ENCODE results near the gene PIM3.
A peak's percentile ranks its signal among the peaks of the same experiment; 100 is the strongest.
"Not testable (repeated sequence)": the region's sequence is repeated elsewhere in the genome, so short reads cannot be mapped to it uniquely, and the experiment has no call there.

PIM3 gene

GRCh38 chr22:49975543-49976389 lies 15.2 kb downstream of the PIM3 start:
- CTCF ChIA-PET: interaction anchor here (1.2 to 3.3 kb wide), 3 partner anchors 17 to 55 kb away, joined by 3 to 9 read pairs (median 9); no protein-coding TSS in a partner anchor
- TF ChIP-seq CTCF (IDR thresholded peaks at IDR 0.05; ENCODE audit: control extremely low read depth, extremely low read depth, low read depth, missing control alignments): no peak
- POLR2A ChIA-PET: no interaction called here
- peak; percentile 77 for DNase-seq (ENCODE audit: extremely low spot score)

- DNase-seq (ENCODE audit: extremely low spot score): peak; percentile 75
- ChIA-PET POLR2A (interaction anchor here (0.6 kb wide), 1 partner anchor 588 kb away, joined by 4 read pairs; no protein-coding TSS in a partner anchor), CTCF (interaction anchor here (1.2 to 3.3 kb wide), 3 partner anchors 16 to 54 kb away, joined by 3 to 9 read pairs (median 9); no protein-coding TSS in a partner anchor)
- TF ChIP-seq CTCF (IDR thresholded peaks at IDR 0.05; ENCODE audit: control extremely low read depth, extremely low read depth, low read depth, missing control alignments): no peak
Observed at GRCh38 chr22:49976439-49977175, 16.0 kb downstream of the PIM3 start.

- ChIA-PET POLR2A (no interaction called here), CTCF (interaction anchor here (1.6 to 3.3 kb wide), 2 partner anchors 15 to 53 kb away, joined by 9 read pairs; no protein-coding TSS in a partner anchor)
- no peak for TF ChIP-seq CTCF (IDR thresholded peaks at IDR 0.05; ENCODE audit: control extremely low read depth, extremely low read depth, low read depth, missing control alignments)
- DNase-seq (ENCODE audit: extremely low spot score): no peak
Observed at GRCh38 chr22:49977578-49977977, 17.0 kb downstream of the PIM3 start.

GRCh38 chr22:49979587-49980264 lies 19.2 kb downstream of the PIM3 start:
- DNase-seq (ENCODE audit: extremely low spot score): no peak
- ChIA-PET POLR2A (no interaction called here), CTCF (interaction anchor here (0.7 kb wide), 1 partner anchor 24 kb away, joined by 3 read pairs; no protein-coding TSS in a partner anchor)
- no peak for TF ChIP-seq CTCF (IDR thresholded peaks at IDR 0.05; ENCODE audit: control extremely low read depth, extremely low read depth, low read depth, missing control alignments)

- DNase-seq (ENCODE audit: extremely low spot score); POLR2A ChIA-PET: not testable (repeated sequence)
- CTCF ChIA-PET: interaction anchor here (1.1 to 3.9 kb wide), 2 partner anchors 12 to 49 kb away, joined by 3 to 16 read pairs; no protein-coding TSS in a partner anchor
Observed at GRCh38 chr22:49981799-49982198, 21.2 kb downstream of the PIM3 start.

GRCh38 chr22:49983148-49984042 lies 22.8 kb downstream of the PIM3 start:
- DNase-seq (ENCODE audit: extremely low spot score): no peak
- CTCF ChIA-PET: interaction anchor here (1.7 to 3.9 kb wide), 4 partner anchors 9 to 53 kb away, joined by 5 to 16 read pairs (median 6); no protein-coding TSS in a partner anchor
- POLR2A ChIA-PET: interaction anchor here (0.6 kb wide), 1 partner anchor 12 kb away, joined by 9 read pairs; no protein-coding TSS in a partner anchor
- peak; percentile 35 for TF ChIP-seq CTCF (IDR thresholded peaks at IDR 0.05; ENCODE audit: control extremely low read depth, extremely low read depth, low read depth, missing control alignments)
